ENCODE data around the gene ASAH2B. TPM values are rescaled to one million over a fixed set of nuclear protein-coding genes. Genes with fewer than 3 reads are reported as not detected.
A peak's percentile ranks its signal among the peaks of the same experiment; 100 is the strongest.

The ASAH2B gene
- total and polyA plus RNA-seq, 4 donors, result 4.6 to 14.2 (median 9.7) TPM

DNA sequence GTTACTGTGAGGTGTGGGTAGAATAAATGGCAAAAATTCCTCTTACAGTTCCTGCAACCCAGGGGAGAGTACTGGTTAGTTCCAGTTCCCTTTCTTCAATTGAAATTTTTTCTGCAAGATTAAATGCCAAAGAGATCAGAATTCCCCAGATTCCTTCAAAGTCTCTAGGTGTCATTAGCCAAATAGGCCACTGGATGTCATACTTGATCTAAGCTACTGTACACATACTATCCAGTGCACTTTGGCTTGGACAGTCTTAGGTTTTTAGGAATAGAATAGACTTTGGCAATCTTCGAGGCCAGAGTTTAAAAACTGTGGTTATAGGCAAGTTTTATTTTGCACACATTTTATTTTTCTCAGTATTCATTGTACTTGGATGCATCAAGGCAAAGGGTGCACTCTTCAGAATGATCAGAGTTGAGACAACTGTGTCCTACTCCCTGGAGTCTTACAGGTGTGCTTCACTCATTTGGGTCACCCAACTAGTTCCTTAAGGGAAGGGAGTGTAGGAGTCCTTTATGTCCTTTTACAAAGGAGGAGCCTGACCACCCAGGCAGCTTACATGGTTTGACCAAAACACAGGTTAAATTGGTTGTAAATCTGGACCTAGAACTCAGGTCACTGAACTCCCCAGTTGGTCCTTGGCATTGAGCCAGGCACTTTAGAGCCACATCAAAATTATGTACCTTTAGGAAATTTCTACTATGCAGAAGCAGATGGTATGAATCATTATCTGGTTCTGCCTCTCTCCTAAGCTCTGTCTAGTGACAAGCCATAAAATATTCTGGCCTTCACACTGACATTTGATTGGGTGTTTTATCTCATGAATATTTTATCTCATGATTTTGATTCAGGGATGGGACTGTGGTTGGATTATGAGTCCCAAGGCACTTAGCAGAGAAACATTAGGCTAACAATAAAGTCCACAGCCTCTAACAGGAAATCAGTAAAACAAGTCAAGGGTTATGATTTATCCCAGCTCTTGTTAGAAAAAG is 49.5 kb downstream of the ASAH2B start:
- H3K36me3 ChIP-seq (ENCODE audit: control insufficient read depth, insufficient read depth, low read length), result no peaks in the 10 kb centered on the region
- no peak overlapping the region for H3K4me3 ChIP-seq (ENCODE audit: low read depth, low read length)
- no peak overlapping the region for H3K27ac ChIP-seq (ENCODE audit: low read depth, low read length)
- DNase-seq (ENCODE audit: low read depth in 4 of 6, low spot score in 6 of 6), result peak in 3 of 6 donors; percentile 21 to 78 (median 32)
- H3K9me3 ChIP-seq (ENCODE audit: control insufficient read depth, insufficient read depth, low read length), result no peaks in the 10 kb centered on the region
- H3K4me1 ChIP-seq (ENCODE audit: control insufficient read depth, insufficient read depth, low read length), result no peaks in the 10 kb centered on the region
- H3K27me3 ChIP-seq (ENCODE audit: control insufficient read depth, insufficient read depth, low read length), result no peaks in the 10 kb centered on the region
- WGBS (ENCODE audit: insufficient coverage), result no CpG with 5 or more reads among the region's 1 CpG

DNA sequence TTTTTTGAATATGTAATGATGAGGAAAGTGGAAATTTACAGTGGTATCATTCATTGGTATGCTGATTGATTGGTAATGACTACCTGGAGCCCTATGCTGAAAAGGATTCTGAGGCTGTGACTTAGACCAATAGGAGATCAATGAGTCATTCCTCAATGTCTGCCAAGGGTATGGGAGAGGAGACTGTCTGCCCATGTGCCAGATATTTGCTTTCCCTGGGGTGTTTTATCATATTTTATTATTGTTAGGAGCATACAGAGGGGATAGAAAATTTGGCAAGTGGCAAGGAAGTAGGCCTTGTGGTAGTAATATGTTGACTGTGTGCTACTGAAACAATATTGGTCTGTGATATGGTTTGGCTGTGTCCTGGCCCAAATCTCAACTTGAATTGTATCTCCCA is 54.8 kb downstream of the ASAH2B start:
- no peaks in the 10 kb centered on the region for H3K27me3 ChIP-seq (ENCODE audit: control insufficient read depth, insufficient read depth, low read length)
- H3K36me3 ChIP-seq (ENCODE audit: control insufficient read depth, insufficient read depth, low read length), result no peaks in the 10 kb centered on the region
- no peak for DNase-seq (ENCODE audit: low read depth in 4 of 6, low spot score in 6 of 6)
- no peak overlapping the region for H3K4me3 ChIP-seq (ENCODE audit: low read depth, low read length)
- H3K9me3 ChIP-seq (ENCODE audit: control insufficient read depth, insufficient read depth, low read length), result no peaks in the 10 kb centered on the region
- no peaks in the 10 kb centered on the region for H3K4me1 ChIP-seq (ENCODE audit: control insufficient read depth, insufficient read depth, low read length)
- H3K27ac ChIP-seq (ENCODE audit: low read depth, low read length), result no peak overlapping the region

DNA sequence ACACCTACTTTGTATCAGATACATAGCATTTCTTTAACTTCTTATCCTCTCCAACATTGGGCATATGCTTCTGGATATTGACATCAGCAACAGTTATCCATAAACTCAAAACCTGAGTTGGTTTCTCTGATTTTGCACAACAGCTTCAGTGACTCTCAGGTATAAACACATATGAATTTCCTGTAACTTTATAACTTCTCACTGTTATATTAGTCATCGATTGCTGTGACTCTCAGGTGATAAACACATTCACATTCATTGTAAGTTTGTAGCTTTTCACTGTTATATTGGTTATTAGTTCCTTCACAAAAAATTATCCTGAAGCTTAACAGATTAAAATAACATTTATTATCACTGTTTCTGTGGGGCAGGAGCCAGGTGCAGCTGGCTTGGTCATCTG is 57.0 kb downstream of the ASAH2B start:
- H3K27me3 ChIP-seq (ENCODE audit: control insufficient read depth, insufficient read depth, low read length), result no peaks in the 10 kb centered on the region
- no peak overlapping the region for H3K4me3 ChIP-seq (ENCODE audit: low read depth, low read length)
- H3K9me3 ChIP-seq (ENCODE audit: control insufficient read depth, insufficient read depth, low read length), result no peaks in the 10 kb centered on the region
- no peaks in the 10 kb centered on the region for H3K36me3 ChIP-seq (ENCODE audit: control insufficient read depth, insufficient read depth, low read length)
- no peaks in the 10 kb centered on the region for H3K4me1 ChIP-seq (ENCODE audit: control insufficient read depth, insufficient read depth, low read length)
- no peak overlapping the region for H3K27ac ChIP-seq (ENCODE audit: low read depth, low read length)
- no peak for DNase-seq (ENCODE audit: low read depth in 4 of 6, low spot score in 6 of 6)
- WGBS (ENCODE audit: insufficient coverage), result no CpG with 5 or more reads among the region's 1 CpG

DNA sequence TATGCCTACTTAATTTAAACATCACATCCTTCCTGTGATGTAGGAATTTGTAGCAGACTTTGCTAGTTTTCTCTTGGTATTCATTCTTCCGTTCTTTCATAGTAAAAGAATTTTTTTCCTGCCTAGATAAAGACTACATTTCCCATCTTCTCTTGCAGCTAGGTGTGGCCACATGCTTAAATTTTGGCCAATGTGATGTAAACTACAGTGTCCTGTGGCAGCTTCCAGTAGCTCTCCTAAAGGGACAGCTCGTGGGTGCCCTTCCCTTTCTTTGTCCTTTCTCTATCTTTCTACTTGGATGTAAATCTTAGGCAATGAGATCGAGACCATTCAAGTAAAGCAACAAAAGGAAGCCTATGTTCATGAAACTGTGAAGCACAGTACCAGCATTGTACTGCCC is 58.6 kb downstream of the ASAH2B start:
- no peaks in the 10 kb centered on the region for H3K36me3 ChIP-seq (ENCODE audit: control insufficient read depth, insufficient read depth, low read length)
- no CpG with 5 or more reads among the region's 3 CpGs for WGBS (ENCODE audit: insufficient coverage)
- DNase-seq (ENCODE audit: low read depth in 4 of 6, low spot score in 6 of 6), result no peak
- H3K27me3 ChIP-seq (ENCODE audit: control insufficient read depth, insufficient read depth, low read length), result no peaks in the 10 kb centered on the region
- H3K4me1 ChIP-seq (ENCODE audit: control insufficient read depth, insufficient read depth, low read length), result no peaks in the 10 kb centered on the region
- no peak overlapping the region for H3K27ac ChIP-seq (ENCODE audit: low read depth, low read length)
- H3K4me3 ChIP-seq (ENCODE audit: low read depth, low read length), result no peak overlapping the region
- H3K9me3 ChIP-seq (ENCODE audit: control insufficient read depth, insufficient read depth, low read length), result no peaks in the 10 kb centered on the region

DNA sequence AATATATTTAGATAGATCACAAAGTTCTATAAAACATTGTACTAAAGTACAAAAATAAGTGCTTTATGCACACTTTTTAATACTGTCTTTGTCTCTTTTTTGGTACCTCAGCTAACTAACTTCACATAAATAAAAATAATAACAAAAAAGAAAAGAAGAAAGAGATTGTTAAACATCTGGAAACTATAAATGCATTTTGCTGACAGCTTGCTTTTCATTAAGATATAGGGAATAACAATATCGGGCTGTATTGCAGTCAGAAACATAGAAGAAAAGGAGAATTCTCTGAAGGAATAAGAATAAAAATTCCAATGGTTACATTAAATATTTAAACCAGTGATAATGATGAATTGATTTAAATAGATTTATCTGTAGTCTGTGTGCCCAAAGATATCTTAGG is 59.9 kb downstream of the ASAH2B start:
- DNase-seq (ENCODE audit: low read depth in 4 of 6, low spot score in 6 of 6), result no peak
- Histone ChIP-seq H3K27me3 (ENCODE audit: control insufficient read depth, insufficient read depth, low read length) (no peaks in the 10 kb centered on the region), H3K4me3 (ENCODE audit: low read depth, low read length) (no peak overlapping the region), H3K4me1 (ENCODE audit: control insufficient read depth, insufficient read depth, low read length) (no peaks in the 10 kb centered on the region), H3K9me3 (ENCODE audit: control insufficient read depth, insufficient read depth, low read length) (no peaks in the 10 kb centered on the region), H3K27ac (ENCODE audit: low read depth, low read length) (no peak overlapping the region), H3K36me3 (ENCODE audit: control insufficient read depth, insufficient read depth, low read length) (no peaks in the 10 kb centered on the region)
- WGBS (ENCODE audit: insufficient coverage), result no CpG with 5 or more reads among the region's 1 CpG

DNA sequence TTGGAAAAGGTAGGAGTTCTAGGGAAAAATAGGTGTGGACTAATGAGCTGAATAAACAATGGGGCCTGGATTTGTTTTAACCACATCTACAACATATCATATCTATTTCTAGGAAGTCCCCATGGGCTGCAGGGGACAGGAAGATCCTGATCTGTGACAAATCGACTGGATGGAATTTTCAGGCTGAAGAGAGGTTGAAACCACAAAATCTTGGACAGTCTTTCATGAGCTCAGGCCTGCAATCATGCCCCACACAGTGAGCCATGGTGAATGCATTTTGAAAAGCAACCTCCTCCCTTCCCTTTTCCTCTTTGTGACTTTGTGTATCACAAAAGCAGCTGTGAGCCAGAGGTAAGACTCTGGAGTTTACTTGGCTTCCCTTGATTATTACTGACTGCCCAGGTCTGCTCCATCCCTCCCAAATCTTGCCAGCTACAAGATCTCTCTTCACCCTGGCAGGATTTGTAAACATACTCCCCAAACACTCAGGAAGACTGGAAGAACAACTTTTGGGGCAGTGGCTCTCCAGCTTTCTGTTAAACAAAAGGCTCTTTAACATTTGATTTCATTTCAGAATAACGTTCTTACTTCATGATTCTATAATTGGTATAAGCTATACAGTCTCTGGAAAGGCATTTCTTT is 66.4 kb downstream of the ASAH2B start:
- no peaks in the 10 kb centered on the region for H3K9me3 ChIP-seq (ENCODE audit: control insufficient read depth, insufficient read depth, low read length)
- 90% methylated on average over 1 of the region's 2 CpGs for WGBS (ENCODE audit: insufficient coverage)
- no peaks in the 10 kb centered on the region for H3K4me1 ChIP-seq (ENCODE audit: control insufficient read depth, insufficient read depth, low read length)
- no peaks in the 10 kb centered on the region for H3K36me3 ChIP-seq (ENCODE audit: control insufficient read depth, insufficient read depth, low read length)
- no peaks in the 10 kb centered on the region for H3K27me3 ChIP-seq (ENCODE audit: control insufficient read depth, insufficient read depth, low read length)
- no peak for DNase-seq (ENCODE audit: low read depth in 4 of 6, low spot score in 6 of 6)
- no peak overlapping the region for H3K4me3 ChIP-seq (ENCODE audit: low read depth, low read length)
- no peak overlapping the region for H3K27ac ChIP-seq (ENCODE audit: low read depth, low read length)

DNA sequence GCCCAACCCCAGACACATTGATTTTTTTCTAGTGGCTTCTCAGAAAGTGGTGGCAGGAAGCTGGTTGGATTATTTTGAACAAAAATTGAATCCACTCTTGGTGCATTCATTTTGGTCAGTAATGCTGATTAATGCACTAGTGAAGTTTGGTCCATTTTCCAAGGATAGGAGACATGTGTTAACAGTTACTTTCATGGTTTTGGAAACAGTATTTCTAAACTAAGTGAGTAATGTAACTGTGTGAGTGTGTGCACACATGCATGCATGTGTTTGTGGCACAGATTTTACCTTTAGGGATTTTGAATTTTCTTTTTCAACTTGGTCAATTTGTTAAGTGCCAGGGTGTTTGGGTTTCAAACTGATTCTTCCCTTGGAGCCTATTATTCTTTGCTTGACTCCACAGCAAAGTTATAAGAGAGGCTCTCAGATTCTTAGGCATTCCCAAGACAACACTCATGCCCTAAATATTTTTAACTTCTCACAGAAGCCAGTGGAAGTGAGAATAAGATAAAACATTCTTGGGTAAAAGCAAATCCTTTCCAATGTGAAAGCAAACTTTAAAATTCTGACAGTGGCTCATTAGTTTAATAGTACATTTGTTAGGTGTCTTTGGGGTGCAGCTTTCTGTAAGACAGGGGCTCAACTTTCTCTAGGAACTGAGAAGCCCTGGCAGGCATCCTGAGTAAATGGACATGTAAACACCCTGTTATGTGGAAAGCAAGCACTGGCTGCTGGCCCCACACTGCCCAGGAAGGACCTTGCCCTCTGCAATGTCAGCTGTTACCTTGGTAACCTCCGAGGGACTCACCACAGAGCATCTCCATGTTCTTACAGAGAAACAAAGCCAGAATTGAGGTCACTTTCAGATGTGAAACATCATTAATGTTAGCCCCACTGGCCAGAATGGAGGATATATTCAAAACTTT is 68.4 kb downstream of the ASAH2B start:
- Histone ChIP-seq H3K27me3 (ENCODE audit: control insufficient read depth, insufficient read depth, low read length) (no peaks in the 10 kb centered on the region), H3K4me3 (ENCODE audit: low read depth, low read length) (no peak overlapping the region), H3K36me3 (ENCODE audit: control insufficient read depth, insufficient read depth, low read length) (no peaks in the 10 kb centered on the region), H3K9me3 (ENCODE audit: control insufficient read depth, insufficient read depth, low read length) (no peaks in the 10 kb centered on the region), H3K27ac (ENCODE audit: low read depth, low read length) (no peak overlapping the region), H3K4me1 (ENCODE audit: control insufficient read depth, insufficient read depth, low read length) (no peaks in the 10 kb centered on the region)
- DNase-seq (ENCODE audit: low read depth in 4 of 6, low spot score in 6 of 6), result peak in 2 of 6 donors; percentile 20 to 31
- 0% methylated on average over 1 of the region's 1 CpG for WGBS (ENCODE audit: insufficient coverage)
